ENCODE results near the gene BSDC1. TPM values are rescaled to one million over a fixed set of nuclear protein-coding genes. Genes with fewer than 3 reads are reported as not detected.

The BSDC1 gene
- total RNA-seq, 1 donor = 68.0 TPM

- H4K20me1 ChIP-seq (ENCODE audit: insufficient read depth, low read length) = peaks cover 16% of the 10 kb centered on the region
- H3K27ac ChIP-seq (ENCODE audit: low read depth, low read length) = no peak overlapping the region
- H3K27me3 ChIP-seq (ENCODE audit: insufficient read depth, low read length) = no peaks in the 10 kb centered on the region
- no peaks in the 10 kb centered on the region for H3K9me3 ChIP-seq (ENCODE audit: low read depth, low read length)
- no peak for TF ChIP-seq CTCF (IDR thresholded peaks at IDR 0.05; ENCODE audit: extremely low read depth, low read depth, low read length)
- DNase-seq (ENCODE audit: insufficient read length, low spot score, missing footprints) = peak; percentile 48
- H3K79me2 ChIP-seq (ENCODE audit: insufficient read depth, low read length) = no peaks in the 10 kb centered on the region
- no peak overlapping the region for H3K4me2 ChIP-seq (ENCODE audit: insufficient read depth, low read length)
- no peak overlapping the region for H3K4me3 ChIP-seq (ENCODE audit: insufficient read depth, low read length)
- H3K36me3 ChIP-seq (ENCODE audit: insufficient read depth, low read length) = peaks cover 36% of the 10 kb centered on the region
- no peak overlapping the region for H2AFZ ChIP-seq (ENCODE audit: low read length)
- peaks cover 12% of the 10 kb centered on the region for H3K4me1 ChIP-seq (ENCODE audit: insufficient read depth, low read length)
These were observed 61.8 kb downstream of the BSDC1 start for GRCh38 chr1:32332290-32333079.

- no peaks in the 10 kb centered on the region for H3K9me3 ChIP-seq (ENCODE audit: low read depth, low read length)
- peaks cover 8% of the 10 kb centered on the region for H3K4me1 ChIP-seq (ENCODE audit: insufficient read depth, low read length)
- H3K79me2 ChIP-seq (ENCODE audit: insufficient read depth, low read length) = no peaks in the 10 kb centered on the region
- no peak overlapping the region for H3K4me2 ChIP-seq (ENCODE audit: insufficient read depth, low read length)
- DNase-seq (ENCODE audit: insufficient read length, low spot score, missing footprints) = peak; percentile 71
- no peak overlapping the region for H2AFZ ChIP-seq (ENCODE audit: low read length)
- peaks cover 16% of the 10 kb centered on the region for H4K20me1 ChIP-seq (ENCODE audit: insufficient read depth, low read length)
- TF ChIP-seq CTCF (IDR thresholded peaks at IDR 0.05; ENCODE audit: extremely low read depth, low read depth, low read length) = no peak
- no peak overlapping the region for H3K4me3 ChIP-seq (ENCODE audit: insufficient read depth, low read length)
- H3K27me3 ChIP-seq (ENCODE audit: insufficient read depth, low read length) = no peaks in the 10 kb centered on the region
- H3K27ac ChIP-seq (ENCODE audit: low read depth, low read length) = no peak overlapping the region
- H3K36me3 ChIP-seq (ENCODE audit: insufficient read depth, low read length) = peaks cover 44% of the 10 kb centered on the region
These were observed 62.7 kb downstream of the BSDC1 start for GRCh38 chr1:32331549-32331948.

- Histone ChIP-seq H3K4me2 (ENCODE audit: insufficient read depth, low read length) (no peak overlapping the region), H3K27ac (ENCODE audit: low read depth, low read length) (no peak overlapping the region), H3K79me2 (ENCODE audit: insufficient read depth, low read length) (no peaks in the 10 kb centered on the region), H3K4me1 (ENCODE audit: insufficient read depth, low read length) (peaks cover 6% of the 10 kb centered on the region), H3K4me3 (ENCODE audit: insufficient read depth, low read length) (no peak overlapping the region), H3K36me3 (ENCODE audit: insufficient read depth, low read length) (peaks cover 44% of the 10 kb centered on the region), H3K9me3 (ENCODE audit: low read depth, low read length) (no peaks in the 10 kb centered on the region), H3K27me3 (ENCODE audit: insufficient read depth, low read length) (no peaks in the 10 kb centered on the region), H2AFZ (ENCODE audit: low read length) (no peak overlapping the region), H4K20me1 (ENCODE audit: insufficient read depth, low read length) (peaks cover 16% of the 10 kb centered on the region)
- no peak for TF ChIP-seq CTCF (IDR thresholded peaks at IDR 0.05; ENCODE audit: extremely low read depth, low read depth, low read length)
- DNase-seq (ENCODE audit: insufficient read length, low spot score, missing footprints) = peak; percentile 17
These were observed 63.6 kb downstream of the BSDC1 start for GRCh38 chr1:32330558-32331151.

- H3K36me3 ChIP-seq (ENCODE audit: insufficient read depth, low read length) = peaks cover 44% of the 10 kb centered on the region
- TF ChIP-seq CTCF (IDR thresholded peaks at IDR 0.05; ENCODE audit: extremely low read depth, low read depth, low read length) = no peak
These were observed 64.2 kb downstream of the BSDC1 start for GRCh38 chr1:32329931-32330466.

More at GRCh38 chr1:32329931-32330466, 64.2 kb downstream of the BSDC1 start:
- Histone ChIP-seq H3K27ac (ENCODE audit: low read depth, low read length) (no peak overlapping the region), H3K9me3 (ENCODE audit: low read depth, low read length) (no peaks in the 10 kb centered on the region), H3K79me2 (ENCODE audit: insufficient read depth, low read length) (no peaks in the 10 kb centered on the region), H3K4me3 (ENCODE audit: insufficient read depth, low read length) (no peak overlapping the region), H3K27me3 (ENCODE audit: insufficient read depth, low read length) (no peaks in the 10 kb centered on the region), H4K20me1 (ENCODE audit: insufficient read depth, low read length) (peaks cover 16% of the 10 kb centered on the region), H2AFZ (ENCODE audit: low read length) (no peak overlapping the region), H3K4me2 (ENCODE audit: insufficient read depth, low read length) (no peak overlapping the region), H3K4me1 (ENCODE audit: insufficient read depth, low read length) (peaks cover 5% of the 10 kb centered on the region)
- DNase-seq (ENCODE audit: insufficient read length, low spot score, missing footprints) = no peak

Data from osteoblast (primary cell).